Liver (tissue), 9 donors: ENCODE data around the gene TNN. TPM values are rescaled to one million over a fixed set of nuclear protein-coding genes. Genes with fewer than 3 reads are reported as not detected.
"Not testable (repeated sequence)": the region's sequence is repeated elsewhere in the genome, so short reads cannot be mapped to it uniquely, and the experiment has no call there.

Experiments used
- DNase-seq: peaks from one replicate; pipeline ENCODE4 v3.0.0-alpha.2; 2017; ENCODE audit warnings: low spot score
- H3K27ac ChIP-seq, 2 donors: one replicate each; pipeline ENCODE4 v1.7.0; 2013; ENCODE audit warnings: inconsistent platforms in 2 of 2, low read length in 2 of 2, control low read depth in 1 of 2, low read depth in 1 of 2, mild to moderate bottlenecking in 1 of 2
- H3K27me3 ChIP-seq, 4 donors: one replicate each; pipeline versions ENCODE4 v1.6.1 to v1.7.0; 2013; ENCODE audit warnings: low read length in 3 of 4, inconsistent platforms in 1 of 4, mild to moderate bottlenecking in 1 of 4, moderate library complexity in 1 of 4; ENCODE audit not compliant: control insufficient read depth in 4 of 4, insufficient read depth in 4 of 4
- H3K36me3 ChIP-seq, 4 donors: one replicate each; pipeline versions ENCODE4 v1.6.1 to v1.7.0; 2013; ENCODE audit warnings: low read length in 3 of 4, mild to moderate bottlenecking in 3 of 4, low read depth in 1 of 4, moderate library complexity in 1 of 4; ENCODE audit not compliant: control insufficient read depth in 4 of 4, insufficient read depth in 3 of 4
- H3K4me1 ChIP-seq, 4 donors: one replicate each; pipeline versions ENCODE4 v1.6.1 to v1.7.0; 2013; ENCODE audit warnings: low read length in 3 of 4, mild to moderate bottlenecking in 3 of 4, moderate library complexity in 1 of 4; ENCODE audit not compliant: control insufficient read depth in 4 of 4, insufficient read depth in 4 of 4
- H3K4me3 ChIP-seq, 3 donors: one replicate each; pipeline versions ENCODE4 v1.6.1 to v1.7.0; 2013; ENCODE audit warnings: low read length in 3 of 3, control low read depth in 1 of 3, low read depth in 1 of 3, mild to moderate bottlenecking in 1 of 3
- H3K9ac ChIP-seq, 2 donors: one replicate each; pipeline ENCODE4 v1.7.0; 2013; ENCODE audit warnings: low read length in 2 of 2, mild to moderate bottlenecking in 2 of 2, moderate library complexity in 2 of 2, control low read depth in 1 of 2, low read depth in 1 of 2
- H3K9me3 ChIP-seq, 4 donors: one replicate each; pipeline versions ENCODE4 v1.6.1 to v1.7.0; 2013; ENCODE audit warnings: low read length in 3 of 4; ENCODE audit not compliant: control insufficient read depth in 4 of 4
- ATF3 ChIP-seq: IDR thresholded peaks from 2 replicates; pipeline ENCODE4 v1.6.1; 2016; ENCODE audit warnings: antibody characterized with exemption
- EGR1 ChIP-seq, 2 donors: IDR thresholded peaks; 2 replicates each; pipeline ENCODE4 v1.6.1; 2016 to 2018; ENCODE audit warnings: antibody characterized with exemption in 2 of 2, low read depth in 2 of 2
- FOXA1 ChIP-seq: IDR thresholded peaks from 2 replicates; pipeline ENCODE4 v1.6.1; 2016; ENCODE audit warnings: antibody characterized with exemption
- FOXA2 ChIP-seq: IDR thresholded peaks from 2 replicates; pipeline ENCODE4 v1.6.1; 2016; ENCODE audit warnings: antibody characterized with exemption
- GABPA ChIP-seq, 2 donors: IDR thresholded peaks in 1 of 2; conservative IDR thresholded peaks in 1 of 2; 2 replicates each; pipeline ENCODE4 v1.6.1; 2016; ENCODE audit warnings: antibody characterized with exemption in 2 of 2, mild to moderate bottlenecking in 1 of 2, moderate library complexity in 1 of 2
- HNF4A ChIP-seq, 2 donors: conservative IDR thresholded peaks; 2 replicates each; pipeline ENCODE4 v1.6.1; 2016; ENCODE audit warnings: antibody characterized with exemption in 2 of 2, mild to moderate bottlenecking in 2 of 2
- JUND ChIP-seq, 2 donors: IDR thresholded peaks; 2 replicates each; pipeline ENCODE4 v1.6.1; 2016; ENCODE audit warnings: antibody characterized with exemption in 2 of 2
- MAX ChIP-seq: IDR thresholded peaks from 2 replicates; pipeline ENCODE4 v1.6.1; 2016; ENCODE audit warnings: antibody characterized with exemption
- RAD21 ChIP-seq, 2 donors: IDR thresholded peaks; 2 replicates each; pipeline ENCODE4 v1.6.1; 2016; ENCODE audit warnings: antibody characterized with exemption in 2 of 2, mild to moderate bottlenecking in 2 of 2
- RXRA ChIP-seq, 2 donors: IDR thresholded peaks; 2 replicates each; pipeline ENCODE4 v1.6.1; 2017 to 2018; ENCODE audit warnings: antibody characterized with exemption in 2 of 2, mild to moderate bottlenecking in 1 of 2
- SP1 ChIP-seq: IDR thresholded peaks from 2 replicates; pipeline ENCODE4 v1.6.1; 2018; ENCODE audit warnings: antibody characterized with exemption, mild to moderate bottlenecking
- TAF1 ChIP-seq: conservative IDR thresholded peaks from 2 replicates; pipeline ENCODE4 v1.6.1; 2016; ENCODE audit warnings: antibody characterized with exemption, mild to moderate bottlenecking
- YY1 ChIP-seq: IDR thresholded peaks from 2 replicates; pipeline ENCODE4 v1.6.1; 2016; ENCODE audit warnings: antibody characterized with exemption, mild to moderate bottlenecking
- WGBS: extraction: QIAGEN DNeasy Blood & Tissue Kit; methylation state at CpG from one replicate; pipeline ENCODE4 v1.1.7; 2013; 5-methylcytosine and 5-hydroxymethylcytosine counted together
- polyA plus RNA-seq, 2 donors: library from polyadenylated mRNA; stranded (reverse) in 1 of 2; unstranded in 1 of 2; fragments of 200-250 nt in 1 of 2; fragments of >200 nt in 1 of 2; fragmentation: Nextera tagmentation in 1 of 2; extraction: Ambion mirVana in 1 of 2; gene quantifications; one replicate each; pipeline versions ENCODE4 v1.2.1 to v1.2.3, GENCODE V29; 2013 to 2015
- total RNA-seq, 2 donors: library from RNA; depleted of rRNA; stranded (reverse); fragments of >200 nt; gene quantifications; one replicate each; pipeline ENCODE4 v1.2.3, GENCODE V29; 2014
- TF ChIP-seq, protein P1 (sequence below): fragments of 150-350 bp; IDR thresholded peaks from 2 replicates; pipeline ENCODE4 v1.5.1; 2017; ENCODE audit warnings: improper control_type of control experiment, low read depth, low read length; ENCODE audit not compliant: missing input control
- TF ChIP-seq, protein P2 (sequence below): IDR thresholded peaks from 2 replicates; pipeline ENCODE4 v1.6.1; 2016; ENCODE audit warnings: antibody characterized with exemption
- donor health status: healthy.
- donor health status: healthy.
- donor health status: healthy.
- donor health status: healthy.
- donor health status: healthy.

TNN gene
- total and polyA plus RNA-seq, 4 donors, result 0.11 to 1.8 (median 0.80) TPM

GRCh38 chr1:175099916-175100315 lies 32.3 kb downstream of the TNN start:
- Histone ChIP-seq H3K9ac (no peak overlapping the region), H3K4me1 (no peaks in the 10 kb centered on the region), H3K4me3 (no peak overlapping the region), H3K27ac (no peak overlapping the region), H3K36me3 (no peaks in the 10 kb centered on the region), H3K9me3 (no peaks in the 10 kb centered on the region), H3K27me3 (no peaks in the 10 kb centered on the region)
- no peak for DNase-seq
- 85% methylated on average over 2 of the region's 2 CpGs for WGBS
- TF ChIP-seq JUND (IDR thresholded peaks at IDR 0.05), result no peak
- TF ChIP-seq TAF1, result no peak
- TF ChIP-seq, protein P1, sequence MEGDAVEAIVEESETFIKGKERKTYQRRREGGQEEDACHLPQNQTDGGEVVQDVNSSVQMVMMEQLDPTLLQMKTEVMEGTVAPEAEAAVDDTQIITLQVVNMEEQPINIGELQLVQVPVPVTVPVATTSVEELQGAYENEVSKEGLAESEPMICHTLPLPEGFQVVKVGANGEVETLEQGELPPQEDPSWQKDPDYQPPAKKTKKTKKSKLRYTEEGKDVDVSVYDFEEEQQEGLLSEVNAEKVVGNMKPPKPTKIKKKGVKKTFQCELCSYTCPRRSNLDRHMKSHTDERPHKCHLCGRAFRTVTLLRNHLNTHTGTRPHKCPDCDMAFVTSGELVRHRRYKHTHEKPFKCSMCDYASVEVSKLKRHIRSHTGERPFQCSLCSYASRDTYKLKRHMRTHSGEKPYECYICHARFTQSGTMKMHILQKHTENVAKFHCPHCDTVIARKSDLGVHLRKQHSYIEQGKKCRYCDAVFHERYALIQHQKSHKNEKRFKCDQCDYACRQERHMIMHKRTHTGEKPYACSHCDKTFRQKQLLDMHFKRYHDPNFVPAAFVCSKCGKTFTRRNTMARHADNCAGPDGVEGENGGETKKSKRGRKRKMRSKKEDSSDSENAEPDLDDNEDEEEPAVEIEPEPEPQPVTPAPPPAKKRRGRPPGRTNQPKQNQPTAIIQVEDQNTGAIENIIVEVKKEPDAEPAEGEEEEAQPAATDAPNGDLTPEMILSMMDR, result no peak
- no peak for TF ChIP-seq RXRA (IDR thresholded peaks at IDR 0.05)
- TF ChIP-seq FOXA2, result no peak
- no peak for TF ChIP-seq MAX
- no peak for TF ChIP-seq HNF4A (conservative IDR thresholded peaks at IDR 0.05)
- TF ChIP-seq SP1, result no peak
- TF ChIP-seq EGR1 (IDR thresholded peaks at IDR 0.05; ENCODE audit: low read depth in 2 of 2), result no peak
- TF ChIP-seq FOXA1, result no peak
- TF ChIP-seq, protein P2, sequence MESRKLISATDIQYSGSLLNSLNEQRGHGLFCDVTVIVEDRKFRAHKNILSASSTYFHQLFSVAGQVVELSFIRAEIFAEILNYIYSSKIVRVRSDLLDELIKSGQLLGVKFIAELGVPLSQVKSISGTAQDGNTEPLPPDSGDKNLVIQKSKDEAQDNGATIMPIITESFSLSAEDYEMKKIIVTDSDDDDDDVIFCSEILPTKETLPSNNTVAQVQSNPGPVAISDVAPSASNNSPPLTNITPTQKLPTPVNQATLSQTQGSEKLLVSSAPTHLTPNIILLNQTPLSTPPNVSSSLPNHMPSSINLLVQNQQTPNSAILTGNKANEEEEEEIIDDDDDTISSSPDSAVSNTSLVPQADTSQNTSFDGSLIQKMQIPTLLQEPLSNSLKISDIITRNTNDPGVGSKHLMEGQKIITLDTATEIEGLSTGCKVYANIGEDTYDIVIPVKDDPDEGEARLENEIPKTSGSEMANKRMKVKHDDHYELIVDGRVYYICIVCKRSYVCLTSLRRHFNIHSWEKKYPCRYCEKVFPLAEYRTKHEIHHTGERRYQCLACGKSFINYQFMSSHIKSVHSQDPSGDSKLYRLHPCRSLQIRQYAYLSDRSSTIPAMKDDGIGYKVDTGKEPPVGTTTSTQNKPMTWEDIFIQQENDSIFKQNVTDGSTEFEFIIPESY, result no peak
- no peak for TF ChIP-seq YY1
- no peak for TF ChIP-seq GABPA (IDR thresholded peaks at IDR 0.05 in 1 of 2, conservative IDR thresholded peaks at IDR 0.05 in 1 of 2)
- TF ChIP-seq ATF3, result no peak
- TF ChIP-seq RAD21 (IDR thresholded peaks at IDR 0.05), result no peak

GRCh38 chr1:175102166-175102565 lies 34.5 kb downstream of the TNN start:
- DNase-seq, H3K9ac ChIP-seq, H3K9me3 ChIP-seq, H3K36me3 ChIP-seq, H3K27me3 ChIP-seq, H3K4me3 ChIP-seq, H3K4me1 ChIP-seq, H3K27ac ChIP-seq: not testable (repeated sequence)
- 96% methylated on average over 18 of the region's 21 CpGs for WGBS

DNA sequence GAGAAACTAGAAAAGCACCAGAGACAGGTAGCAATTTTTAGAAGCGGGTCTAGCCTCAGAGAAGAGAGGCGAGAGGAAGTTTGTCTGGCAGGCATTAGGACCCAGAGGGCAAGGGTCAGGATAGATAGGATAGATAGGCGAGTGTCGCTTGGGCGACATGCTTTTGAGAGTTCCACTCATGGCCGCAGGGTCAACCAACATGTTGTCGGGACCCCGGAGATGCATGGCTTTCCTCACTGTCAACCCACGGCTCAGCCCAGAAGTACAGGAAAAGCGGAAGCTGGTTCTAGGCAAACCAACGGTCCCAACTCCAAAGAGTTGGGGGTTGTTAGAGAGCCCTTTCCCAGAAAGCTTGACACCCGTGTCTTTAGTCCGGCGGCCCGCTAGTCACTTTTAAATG lies 38.9 kb downstream of the TNN start:
- not testable (repeated sequence) for H3K27me3 ChIP-seq, H3K4me3 ChIP-seq, H3K9me3 ChIP-seq, H3K36me3 ChIP-seq, H3K4me1 ChIP-seq, H3K9ac ChIP-seq, H3K27ac ChIP-seq, DNase-seq
- 93% methylated on average over 15 of the region's 15 CpGs for WGBS

DNA sequence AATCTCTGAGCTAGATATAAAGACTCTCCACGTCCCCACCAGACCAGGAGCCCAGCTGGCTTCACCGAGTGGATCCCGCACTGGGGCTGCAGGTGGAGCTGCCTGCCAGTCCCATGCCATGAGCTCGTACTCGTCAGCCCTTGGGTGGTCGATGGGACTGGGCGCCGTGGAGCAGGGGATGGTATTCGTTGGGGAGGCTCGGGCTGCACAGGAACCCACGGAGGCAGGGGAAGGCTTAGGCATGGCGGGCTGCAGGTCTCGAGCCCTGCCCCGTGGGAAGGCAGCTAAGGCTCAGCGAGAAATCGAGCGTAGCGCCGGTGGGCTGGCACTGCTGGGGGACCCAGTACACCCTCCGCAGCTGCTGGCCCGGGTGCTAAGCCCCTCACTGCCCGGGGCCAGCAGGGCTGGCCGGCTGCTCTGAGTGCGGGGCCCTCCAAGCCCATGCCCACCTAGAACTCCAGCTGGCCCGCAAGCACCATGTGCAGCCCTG lies 40.7 kb downstream of the TNN start:
- not testable (repeated sequence) for H3K4me1 ChIP-seq, H3K27ac ChIP-seq, H3K4me3 ChIP-seq, H3K9me3 ChIP-seq, H3K27me3 ChIP-seq, H3K9ac ChIP-seq, H3K36me3 ChIP-seq, DNase-seq
- WGBS, result 94% methylated on average over 23 of the region's 25 CpGs
